ENCODE data around the gene FYCO1.
"Not testable (repeated sequence)": the region's sequence is repeated elsewhere in the genome, so short reads cannot be mapped to it uniquely, and the experiment has no call there.

FYCO1 gene

DNA sequence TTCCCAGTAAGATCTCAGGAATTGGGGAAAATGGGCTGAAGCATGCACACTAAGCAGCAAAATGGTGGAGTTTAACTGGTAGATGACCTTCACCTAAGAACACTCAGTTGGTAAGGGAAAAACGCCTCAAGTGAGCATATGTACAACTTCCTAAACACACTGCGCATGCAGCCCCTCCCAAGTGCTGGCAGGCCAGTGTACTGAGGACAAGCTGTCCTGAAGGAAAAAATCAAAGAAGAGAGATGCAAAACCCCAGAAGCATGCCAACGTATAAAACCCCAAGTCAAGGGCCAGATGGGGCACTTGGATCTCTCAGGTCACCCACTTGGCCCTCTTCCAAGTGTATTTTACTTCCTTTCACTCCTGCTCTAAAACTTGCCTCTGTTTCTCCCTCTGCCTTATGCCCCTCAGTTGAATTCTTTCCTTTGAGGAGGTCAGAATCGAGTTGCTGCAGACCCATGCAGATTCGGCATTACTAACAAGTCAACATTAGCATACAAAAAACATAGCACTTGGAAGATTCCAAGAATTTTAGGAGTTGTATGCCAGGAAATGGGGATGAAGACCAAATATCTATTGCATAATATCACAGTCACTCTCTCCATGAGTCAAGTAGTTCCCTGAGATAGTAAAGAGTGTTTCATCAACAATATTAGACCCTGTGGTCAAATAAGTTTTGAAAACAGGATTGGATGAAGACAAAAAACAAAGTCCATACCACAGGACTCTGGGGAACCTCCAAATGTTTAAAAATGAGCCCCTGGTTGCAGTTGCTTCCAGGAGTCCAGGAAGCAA is 10.8 kb upstream of the FYCO1 start:
- Histone ChIP-seq H3K27me3 (ENCODE audit: insufficient read depth, poor library complexity, severe bottlenecking) (no peaks in the 10 kb centered on the region), H3K27ac (replicated peaks) (no peak overlapping the region), H3K4me3 (replicated peaks; ENCODE audit: insufficient read depth, low read length) (no peak overlapping the region)
- TF ChIP-seq POLR2AphosphoS5 (IDR thresholded peaks at IDR 0.05; ENCODE audit: low read depth) (no peak), SPI1 (IDR thresholded peaks at IDR 0.05; ENCODE audit: borderline replicate concordance, low read depth) (no peak), GABPA (IDR thresholded peaks at IDR 0.05; ENCODE audit: low read depth) (no peak)
- TF ChIP-seq, protein P1, sequence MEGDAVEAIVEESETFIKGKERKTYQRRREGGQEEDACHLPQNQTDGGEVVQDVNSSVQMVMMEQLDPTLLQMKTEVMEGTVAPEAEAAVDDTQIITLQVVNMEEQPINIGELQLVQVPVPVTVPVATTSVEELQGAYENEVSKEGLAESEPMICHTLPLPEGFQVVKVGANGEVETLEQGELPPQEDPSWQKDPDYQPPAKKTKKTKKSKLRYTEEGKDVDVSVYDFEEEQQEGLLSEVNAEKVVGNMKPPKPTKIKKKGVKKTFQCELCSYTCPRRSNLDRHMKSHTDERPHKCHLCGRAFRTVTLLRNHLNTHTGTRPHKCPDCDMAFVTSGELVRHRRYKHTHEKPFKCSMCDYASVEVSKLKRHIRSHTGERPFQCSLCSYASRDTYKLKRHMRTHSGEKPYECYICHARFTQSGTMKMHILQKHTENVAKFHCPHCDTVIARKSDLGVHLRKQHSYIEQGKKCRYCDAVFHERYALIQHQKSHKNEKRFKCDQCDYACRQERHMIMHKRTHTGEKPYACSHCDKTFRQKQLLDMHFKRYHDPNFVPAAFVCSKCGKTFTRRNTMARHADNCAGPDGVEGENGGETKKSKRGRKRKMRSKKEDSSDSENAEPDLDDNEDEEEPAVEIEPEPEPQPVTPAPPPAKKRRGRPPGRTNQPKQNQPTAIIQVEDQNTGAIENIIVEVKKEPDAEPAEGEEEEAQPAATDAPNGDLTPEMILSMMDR (IDR thresholded peaks at IDR 0.05; ENCODE audit: insufficient read depth, low read length), result no peak
- TF ChIP-seq, protein P2, sequence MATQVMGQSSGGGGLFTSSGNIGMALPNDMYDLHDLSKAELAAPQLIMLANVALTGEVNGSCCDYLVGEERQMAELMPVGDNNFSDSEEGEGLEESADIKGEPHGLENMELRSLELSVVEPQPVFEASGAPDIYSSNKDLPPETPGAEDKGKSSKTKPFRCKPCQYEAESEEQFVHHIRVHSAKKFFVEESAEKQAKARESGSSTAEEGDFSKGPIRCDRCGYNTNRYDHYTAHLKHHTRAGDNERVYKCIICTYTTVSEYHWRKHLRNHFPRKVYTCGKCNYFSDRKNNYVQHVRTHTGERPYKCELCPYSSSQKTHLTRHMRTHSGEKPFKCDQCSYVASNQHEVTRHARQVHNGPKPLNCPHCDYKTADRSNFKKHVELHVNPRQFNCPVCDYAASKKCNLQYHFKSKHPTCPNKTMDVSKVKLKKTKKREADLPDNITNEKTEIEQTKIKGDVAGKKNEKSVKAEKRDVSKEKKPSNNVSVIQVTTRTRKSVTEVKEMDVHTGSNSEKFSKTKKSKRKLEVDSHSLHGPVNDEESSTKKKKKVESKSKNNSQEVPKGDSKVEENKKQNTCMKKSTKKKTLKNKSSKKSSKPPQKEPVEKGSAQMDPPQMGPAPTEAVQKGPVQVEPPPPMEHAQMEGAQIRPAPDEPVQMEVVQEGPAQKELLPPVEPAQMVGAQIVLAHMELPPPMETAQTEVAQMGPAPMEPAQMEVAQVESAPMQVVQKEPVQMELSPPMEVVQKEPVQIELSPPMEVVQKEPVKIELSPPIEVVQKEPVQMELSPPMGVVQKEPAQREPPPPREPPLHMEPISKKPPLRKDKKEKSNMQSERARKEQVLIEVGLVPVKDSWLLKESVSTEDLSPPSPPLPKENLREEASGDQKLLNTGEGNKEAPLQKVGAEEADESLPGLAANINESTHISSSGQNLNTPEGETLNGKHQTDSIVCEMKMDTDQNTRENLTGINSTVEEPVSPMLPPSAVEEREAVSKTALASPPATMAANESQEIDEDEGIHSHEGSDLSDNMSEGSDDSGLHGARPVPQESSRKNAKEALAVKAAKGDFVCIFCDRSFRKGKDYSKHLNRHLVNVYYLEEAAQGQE (IDR thresholded peaks at IDR 0.05; ENCODE audit: insufficient replicate concordance, low read depth), result no peak
- DNase-seq (ENCODE audit: low read depth in 1 of 2, low spot score in 1 of 2), result no peak

DNA sequence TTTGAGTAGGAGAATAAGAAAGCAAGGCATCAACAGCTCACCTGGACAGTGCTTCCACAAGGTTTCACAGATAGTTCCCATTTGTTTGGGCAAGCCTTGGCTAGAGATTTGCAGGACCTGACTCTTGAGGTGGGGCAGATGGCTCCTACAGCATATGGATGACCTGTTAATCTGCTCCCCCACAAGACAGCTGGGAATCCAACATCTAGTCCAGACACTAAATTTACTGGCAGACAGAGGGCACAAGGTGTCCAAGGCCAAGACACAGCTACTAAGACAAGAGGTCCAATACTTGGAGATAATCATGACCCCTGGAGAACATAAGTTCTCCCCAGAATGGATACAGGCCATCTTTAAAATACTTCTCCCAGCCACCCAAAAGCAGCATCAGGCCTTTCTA is 8.1 kb upstream of the FYCO1 start:
- not testable (repeated sequence) for H3K27me3 ChIP-seq (ENCODE audit: insufficient read depth, poor library complexity, severe bottlenecking); H3K27ac ChIP-seq (replicated peaks); H3K4me3 ChIP-seq (replicated peaks; ENCODE audit: insufficient read depth, low read length); DNase-seq (ENCODE audit: low read depth in 1 of 2, low spot score in 1 of 2)

DNA sequence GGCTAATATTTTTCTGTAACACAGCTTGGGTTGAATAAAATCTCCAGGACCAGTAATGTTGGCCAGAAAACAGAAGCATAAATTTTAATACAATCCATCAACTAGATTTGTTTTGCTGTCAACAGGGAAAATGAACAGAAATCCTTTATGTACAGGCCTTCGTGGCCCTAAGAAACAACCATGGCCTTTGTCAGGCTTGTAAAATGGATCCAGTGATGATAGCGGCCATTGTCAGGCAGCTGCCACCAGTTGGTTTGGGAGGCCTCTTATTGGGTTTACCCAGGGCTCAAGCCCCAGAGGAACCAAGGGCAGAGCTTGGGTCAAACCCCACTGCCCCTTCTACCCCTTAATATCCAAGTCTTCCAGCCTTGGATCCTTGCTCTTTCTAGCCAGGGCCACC is 5.6 kb upstream of the FYCO1 start:
- no peaks in the 10 kb centered on the region for H3K27me3 ChIP-seq (ENCODE audit: insufficient read depth, poor library complexity, severe bottlenecking)
- H3K27ac ChIP-seq (replicated peaks), result no peak overlapping the region
- H3K4me3 ChIP-seq (replicated peaks; ENCODE audit: insufficient read depth, low read length), result no peak overlapping the region
- TF ChIP-seq, protein P2 (IDR thresholded peaks at IDR 0.05; ENCODE audit: insufficient replicate concordance, low read depth), result no peak
- TF ChIP-seq GABPA (IDR thresholded peaks at IDR 0.05; ENCODE audit: low read depth) (no peak), POLR2AphosphoS5 (IDR thresholded peaks at IDR 0.05; ENCODE audit: low read depth) (no peak), SPI1 (IDR thresholded peaks at IDR 0.05; ENCODE audit: borderline replicate concordance, low read depth) (no peak)
- TF ChIP-seq, protein P1 (IDR thresholded peaks at IDR 0.05; ENCODE audit: insufficient read depth, low read length), result no peak
- no peak for DNase-seq (ENCODE audit: low read depth in 1 of 2, low spot score in 1 of 2)

DNA sequence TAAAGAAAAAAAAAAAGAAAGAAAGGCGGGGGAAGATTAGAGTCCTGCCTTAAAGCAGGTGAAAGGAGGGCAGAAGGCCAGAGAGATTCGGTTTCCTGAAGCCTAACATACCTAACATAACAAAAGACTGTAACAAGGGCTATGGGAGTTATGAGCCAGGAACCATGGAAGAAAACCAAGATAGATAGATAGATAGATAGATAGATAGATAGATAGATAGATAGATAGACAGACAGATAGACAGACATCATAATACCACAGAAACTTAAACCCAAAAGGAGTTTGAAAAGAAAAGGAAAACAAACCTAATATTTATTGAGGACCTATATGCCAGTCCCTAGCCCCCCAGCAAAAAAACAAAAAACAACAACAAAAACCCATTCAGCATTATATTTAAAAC is 2.3 kb upstream of the FYCO1 start:
- Histone ChIP-seq H3K27me3 (ENCODE audit: insufficient read depth, poor library complexity, severe bottlenecking) (no peaks in the 10 kb centered on the region), H3K4me3 (replicated peaks; ENCODE audit: insufficient read depth, low read length) (no peak overlapping the region), H3K27ac (replicated peaks) (no peak overlapping the region)
- TF ChIP-seq, protein P2 (IDR thresholded peaks at IDR 0.05; ENCODE audit: insufficient replicate concordance, low read depth), result no peak
- TF ChIP-seq GABPA (IDR thresholded peaks at IDR 0.05; ENCODE audit: low read depth), result no peak
- no peak for TF ChIP-seq SPI1 (IDR thresholded peaks at IDR 0.05; ENCODE audit: borderline replicate concordance, low read depth)
- TF ChIP-seq POLR2AphosphoS5 (IDR thresholded peaks at IDR 0.05; ENCODE audit: low read depth), result no peak
- TF ChIP-seq, protein P1 (IDR thresholded peaks at IDR 0.05; ENCODE audit: insufficient read depth, low read length), result no peak
- DNase-seq (ENCODE audit: low read depth in 1 of 2, low spot score in 1 of 2), result no peak

DNA sequence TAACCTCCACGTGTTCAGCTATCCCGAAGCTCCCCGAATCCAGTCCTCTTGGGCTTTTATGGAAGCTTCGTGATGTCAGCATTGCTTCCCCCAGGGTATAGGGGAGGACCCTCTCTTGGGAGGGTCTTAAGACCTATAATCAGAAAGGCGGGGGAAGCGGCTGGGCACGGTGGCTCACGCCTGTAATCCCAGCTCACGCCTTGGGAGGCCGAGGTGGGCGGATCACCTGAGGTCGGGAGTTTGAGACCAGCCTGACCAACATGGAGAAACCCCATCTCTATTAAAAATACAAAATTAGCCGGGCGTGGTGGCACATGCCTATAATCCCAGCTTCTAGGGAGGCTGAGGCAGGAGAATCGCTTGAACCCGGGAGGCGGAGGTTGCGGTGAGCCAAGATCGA is 1.9 kb upstream of the FYCO1 start:
- not testable (repeated sequence) for H3K27me3 ChIP-seq (ENCODE audit: insufficient read depth, poor library complexity, severe bottlenecking); H3K27ac ChIP-seq (replicated peaks); DNase-seq (ENCODE audit: low read depth in 1 of 2, low spot score in 1 of 2); H3K4me3 ChIP-seq (replicated peaks; ENCODE audit: insufficient read depth, low read length)

Data from HL-60 (cell line).